CD4-positive, alpha-beta T cell treated with Interleukin-2 at 100 ng/mL for 4 hours (primary cell): ENCODE measurements around the gene CSF1.
A peak's percentile ranks its signal among the peaks of the same experiment; 100 is the strongest.
"Not testable (repeated sequence)": the region's sequence is repeated elsewhere in the genome, so short reads cannot be mapped to it uniquely, and the experiment has no call there.

ENCODE experiments used
- DNase-seq: peaks from one replicate; pipeline ENCODE4 v3.0.0-alpha.2; 2020; ENCODE audit warnings: low spot score

CSF1 gene

GRCh38 chr1:109910123-109910962 is at the start of gene CSF1:
CSF1 (plus strand) TSS chr1:109910849; CDS start chr1:109911024, 175 bp downstream.
- peak; percentile 79 for DNase-seq

- DNase-seq, result not testable (repeated sequence)
These were observed 49.0 kb upstream of the CSF1 start for GRCh38 chr1:109861616-109862015.

- no peak for DNase-seq
These were observed 47.0 kb upstream of the CSF1 start for GRCh38 chr1:109863667-109864046.

GRCh38 chr1:109864047-109864822 is 46.4 kb upstream of the CSF1 start:
- DNase-seq, result peak; percentile 28

GRCh38 chr1:109864930-109865612 is 45.6 kb upstream of the CSF1 start:
- DNase-seq, result no peak

- no peak for DNase-seq
These were observed 44.6 kb upstream of the CSF1 start for GRCh38 chr1:109866071-109866470.

- DNase-seq, result peak; percentile 9
These were observed 37.1 kb upstream of the CSF1 start for GRCh38 chr1:109873278-109874175.

- no peak for DNase-seq
These were observed 36.2 kb upstream of the CSF1 start for GRCh38 chr1:109874445-109874844.

GRCh38 chr1:109875874-109876273 is 34.8 kb upstream of the CSF1 start:
- DNase-seq, result no peak

- no peak for DNase-seq
These were observed 33.9 kb upstream of the CSF1 start for GRCh38 chr1:109876617-109877316.

GRCh38 chr1:109877317-109877771 is 33.3 kb upstream of the CSF1 start:
- DNase-seq, result no peak

- DNase-seq, result no peak
These were observed 32.9 kb upstream of the CSF1 start for GRCh38 chr1:109877776-109878175.

GRCh38 chr1:109878531-109879104 is 32.0 kb upstream of the CSF1 start:
- DNase-seq, result no peak

- DNase-seq, result not testable (repeated sequence)
These were observed 31.3 kb upstream of the CSF1 start for GRCh38 chr1:109879371-109879770.

GRCh38 chr1:109879881-109880525 is 30.6 kb upstream of the CSF1 start:
- DNase-seq, result no peak

- no peak for DNase-seq
These were observed 29.4 kb upstream of the CSF1 start for GRCh38 chr1:109880971-109881894.

GRCh38 chr1:109881906-109882287 is 28.8 kb upstream of the CSF1 start:
- no peak for DNase-seq

- no peak for DNase-seq
These were observed 28.1 kb upstream of the CSF1 start for GRCh38 chr1:109882288-109883245.
